Tibial nerve (tissue), 4 donors: Measurements from ENCODE around the gene TRMT13.

ENCODE experiments used
- EP300 ChIP-seq, 2 donors: sonication (generic); formaldehyde crosslinking; IDR thresholded peaks; one replicate each; pipeline ENCODE4 v1.6.1; 2017; ENCODE audit warnings: antibody characterized with exemption in 2 of 2, mild to moderate bottlenecking in 1 of 2
- POLR2A ChIP-seq, 2 donors: fragments of 450-650 bp; IDR thresholded peaks; one replicate each; pipeline ENCODE4 v1.6.1; 2017; ENCODE audit warnings: antibody characterized with exemption in 2 of 2, mild to moderate bottlenecking in 2 of 2, moderate library complexity in 2 of 2
- TF ChIP-seq, protein P1 (sequence below), 5 experiments: fragments of 200-600 bp in 3 of 5; fragments of 450-650 bp in 2 of 5; sonication (generic) in 3 of 5; IDR thresholded peaks; one replicate each; pipeline ENCODE4 v1.5.1; 2016 to 2019; ENCODE audit warnings: antibody characterized with exemption in 5 of 5, mild to moderate bottlenecking in 3 of 5, moderate library complexity in 2 of 5

GRCh38 chr1:100152271-100152670 lies 19.3 kb downstream of the TRMT13 start:
- TF ChIP-seq, protein P1, sequence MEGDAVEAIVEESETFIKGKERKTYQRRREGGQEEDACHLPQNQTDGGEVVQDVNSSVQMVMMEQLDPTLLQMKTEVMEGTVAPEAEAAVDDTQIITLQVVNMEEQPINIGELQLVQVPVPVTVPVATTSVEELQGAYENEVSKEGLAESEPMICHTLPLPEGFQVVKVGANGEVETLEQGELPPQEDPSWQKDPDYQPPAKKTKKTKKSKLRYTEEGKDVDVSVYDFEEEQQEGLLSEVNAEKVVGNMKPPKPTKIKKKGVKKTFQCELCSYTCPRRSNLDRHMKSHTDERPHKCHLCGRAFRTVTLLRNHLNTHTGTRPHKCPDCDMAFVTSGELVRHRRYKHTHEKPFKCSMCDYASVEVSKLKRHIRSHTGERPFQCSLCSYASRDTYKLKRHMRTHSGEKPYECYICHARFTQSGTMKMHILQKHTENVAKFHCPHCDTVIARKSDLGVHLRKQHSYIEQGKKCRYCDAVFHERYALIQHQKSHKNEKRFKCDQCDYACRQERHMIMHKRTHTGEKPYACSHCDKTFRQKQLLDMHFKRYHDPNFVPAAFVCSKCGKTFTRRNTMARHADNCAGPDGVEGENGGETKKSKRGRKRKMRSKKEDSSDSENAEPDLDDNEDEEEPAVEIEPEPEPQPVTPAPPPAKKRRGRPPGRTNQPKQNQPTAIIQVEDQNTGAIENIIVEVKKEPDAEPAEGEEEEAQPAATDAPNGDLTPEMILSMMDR (IDR thresholded peaks at IDR 0.05) = no peak
- TF ChIP-seq POLR2A (IDR thresholded peaks at IDR 0.05) = no peak
- no peak for TF ChIP-seq EP300 (IDR thresholded peaks at IDR 0.05)
